Stimulated activated CD8-positive, alpha-beta memory T cell treated with anti-CD3 and anti-CD28 coated beads, Interleukin-15, amount 100 ng/mL, for 48 hours (primary cell): ENCODE data around the gene FAM83C.
A peak's percentile ranks its signal among the peaks of the same experiment; 100 is the strongest.

Experiments
- DNase-seq, 2 donors: peaks; one replicate each; pipeline ENCODE4 v3.0.0-alpha.2; 2020; ENCODE audit warnings: low read depth in 2 of 2

Gene FAM83C

GRCh38 chr20:35283441-35284266 lies 8.6 kb downstream of the FAM83C start:
- DNase-seq: no peak

- no peak for DNase-seq
Measured at GRCh38 chr20:35281506-35282101, 10.6 kb downstream of the FAM83C start.

GRCh38 chr20:35280523-35280922 lies 11.7 kb downstream of the FAM83C start:
- DNase-seq: no peak

GRCh38 chr20:35279533-35280174 lies 12.6 kb downstream of the FAM83C start:
- no peak for DNase-seq

GRCh38 chr20:35279040-35279439 lies 13.2 kb downstream of the FAM83C start:
- no peak for DNase-seq

GRCh38 chr20:35277531-35278395 lies 14.5 kb downstream of the FAM83C start, which contains the start of gene MMP24OS:
TSS of gene MMP24OS (minus strand) at chr20:35278122. CDS start at chr20:35277929, 193 bp downstream.
- peak; percentile 90 to 91 for DNase-seq

- no peak for DNase-seq
Measured at GRCh38 chr20:35277127-35277526, 15.1 kb downstream of the FAM83C start.

GRCh38 chr20:35276408-35276807 lies 15.8 kb downstream of the FAM83C start:
- no peak for DNase-seq

GRCh38 chr20:35275741-35276251 lies 16.4 kb downstream of the FAM83C start:
- DNase-seq: no peak

GRCh38 chr20:35274172-35275092 lies 17.8 kb downstream of the FAM83C start:
- DNase-seq: no peak

GRCh38 chr20:35273449-35274171 lies 18.6 kb downstream of the FAM83C start:
- no peak for DNase-seq

- no peak for DNase-seq
Measured at GRCh38 chr20:35271904-35272303, 20.3 kb downstream of the FAM83C start.

GRCh38 chr20:35271073-35271882 lies 20.9 kb downstream of the FAM83C start:
- DNase-seq: no peak

GRCh38 chr20:35270021-35270902 lies 22.0 kb downstream of the FAM83C start:
- DNase-seq: no peak

GRCh38 chr20:35269055-35269781 lies 23.0 kb downstream of the FAM83C start:
- no peak for DNase-seq

GRCh38 chr20:35267092-35267491 lies 25.1 kb downstream of the FAM83C start:
- DNase-seq: no peak

GRCh38 chr20:35264755-35265154 lies 27.5 kb downstream of the FAM83C start:
- no peak for DNase-seq
